Upper lobe of left lung (tissue), 6 donors: ENCODE measurements around the gene PSMD11. TPM values are rescaled to one million over a fixed set of nuclear protein-coding genes. Genes with fewer than 3 reads are reported as not detected.

ENCODE experiments used
- ATAC-seq, 2 donors: fragments of 200-7000 bp; cut with Tn5 transposase; one replicate each; pipeline ENCODE4 v1.9.1; 2022; ENCODE audit warnings: mild to moderate bottlenecking in 2 of 2, moderate library complexity in 2 of 2; ENCODE audit not compliant: low FRiP score in 2 of 2
- DNase-seq, 2 donors: peaks; one replicate each; pipeline ENCODE4 v3.0.0-alpha.2; 2019 to 2020
- H3K27ac ChIP-seq, 4 donors: fragments of 200-600 bp; sonication (generic); one replicate each; pipeline ENCODE4 v1.5.1; 2016 to 2019
- H3K27me3 ChIP-seq, 4 donors: fragments of 200-600 bp; sonication (generic); one replicate each; pipeline ENCODE4 v1.5.1; 2017 to 2019
- H3K36me3 ChIP-seq, 4 donors: fragments of 200-600 bp; sonication (generic); one replicate each; pipeline ENCODE4 v1.5.1; 2016 to 2019
- H3K4me1 ChIP-seq, 4 donors: fragments of 200-600 bp; sonication (generic); one replicate each; pipeline ENCODE4 v1.5.1; 2018 to 2019
- H3K4me3 ChIP-seq, 4 donors: fragments of 200-600 bp; sonication (generic); one replicate each; pipeline ENCODE4 v1.5.1; 2017 to 2019; ENCODE audit warnings: mild to moderate bottlenecking in 2 of 4, moderate library complexity in 1 of 4
- H3K9me3 ChIP-seq, 4 donors: fragments of 200-600 bp; sonication (generic); one replicate each; pipeline ENCODE4 v1.5.1; 2018 to 2019
- CTCF ChIP-seq, 6 experiments: fragments of 450-650 bp in 4 of 6; fragments of 200-600 bp in 2 of 6; sonication (generic) in 2 of 6; IDR thresholded peaks; one replicate each; pipeline ENCODE4 v1.5.1; 2016 to 2019; ENCODE audit warnings: antibody characterized with exemption in 6 of 6
- EP300 ChIP-seq, 4 donors: sonication (generic); formaldehyde crosslinking; IDR thresholded peaks; one replicate each; pipeline ENCODE4 v1.5.1; 2017; ENCODE audit warnings: antibody characterized with exemption in 4 of 4, control low read depth in 2 of 4
- POLR2A ChIP-seq, 4 donors: fragments of 450-650 bp; IDR thresholded peaks; one replicate each; pipeline ENCODE4 v1.5.1; 2016 to 2017; ENCODE audit warnings: antibody characterized with exemption in 4 of 4, mild to moderate bottlenecking in 2 of 4
- POLR2AphosphoS5 ChIP-seq, 2 donors: sonication (generic); formaldehyde crosslinking; IDR thresholded peaks; one replicate each; pipeline ENCODE4 v1.5.1; 2017; ENCODE audit warnings: antibody characterized with exemption in 2 of 2
- WGBS, 2 donors: methylation state at CpG; one replicate each; pipeline ENCODE4 v1.1.5; 2017 to 2018; 5-methylcytosine and 5-hydroxymethylcytosine counted together
- total RNA-seq, 6 donors: library from RNA; depleted of rRNA in 4 of 6; stranded (reverse); fragments of >200 nt in 4 of 6; gene quantifications; one replicate each; pipeline versions ENCODE4 v1.1.0 to v1.2.1, GENCODE V29; 2016 to 2021
- donor health status: DM: no; HTN: no; CAD: no; lungs with moderate emphysema.
- donor health status: DM: no; HTN: yes; CAD: no; lungs with severe emphysema.

Gene PSMD11
- total RNA-seq, 6 donors from 2014 or later, result 42.4 to 71.4 (median 62.8) TPM

- Histone ChIP-seq H3K4me1 (peaks cover 0 to 4% (median 0%) of the 10 kb centered on the region in 4 donors), H3K9me3 (no peaks in the 10 kb centered on the region), H3K4me3 (no peak overlapping the region), H3K27ac (no peak overlapping the region), H3K36me3 (peaks cover 33 to 85% (median 79%) of the 10 kb centered on the region in 4 donors), H3K27me3 (no peaks in the 10 kb centered on the region)
- ATAC-seq (no peak), DNase-seq (no peak)
- WGBS, 2 donors, result 95 to 100% methylated on average over 5 of the region's 5 CpGs
- no peak for TF ChIP-seq EP300 (IDR thresholded peaks at IDR 0.05)
- TF ChIP-seq CTCF (IDR thresholded peaks at IDR 0.05), result no peak
- no peak for TF ChIP-seq POLR2A (IDR thresholded peaks at IDR 0.05)
- TF ChIP-seq POLR2AphosphoS5 (IDR thresholded peaks at IDR 0.05), result no peak
Measured at GRCh38 chr17:32479074-32479617, 34.8 kb downstream of the PSMD11 start.

GRCh38 chr17:32481193-32481592 is 36.9 kb downstream of the PSMD11 start:
- H3K27ac ChIP-seq, result no peak overlapping the region
- H3K27me3 ChIP-seq, result no peaks in the 10 kb centered on the region
- peaks cover 27 to 64% (median 58%) of the 10 kb centered on the region in 4 donors for H3K36me3 ChIP-seq
- no peak overlapping the region for H3K4me3 ChIP-seq
- TF ChIP-seq POLR2A (IDR thresholded peaks at IDR 0.05) (no peak), CTCF (IDR thresholded peaks at IDR 0.05) (no peak), POLR2AphosphoS5 (IDR thresholded peaks at IDR 0.05) (no peak), EP300 (IDR thresholded peaks at IDR 0.05) (no peak)
- no peaks in the 10 kb centered on the region for H3K9me3 ChIP-seq
- peaks cover 5 to 10% (median 8%) of the 10 kb centered on the region in 4 donors for H3K4me1 ChIP-seq
- WGBS, 2 donors, result 89 to 91% methylated on average over 8 of the region's 8 CpGs
- peak in 1 of 2 donors; percentile 53 for DNase-seq
- no peak for ATAC-seq

GRCh38 chr17:32482568-32483320 is 38.4 kb downstream of the PSMD11 start:
- ATAC-seq, result no peak
- peaks cover 10 to 18% (median 14%) of the 10 kb centered on the region in 4 donors for H3K4me1 ChIP-seq
- TF ChIP-seq POLR2A (IDR thresholded peaks at IDR 0.05) (no peak), EP300 (IDR thresholded peaks at IDR 0.05) (no peak), CTCF (IDR thresholded peaks at IDR 0.05) (no peak), POLR2AphosphoS5 (IDR thresholded peaks at IDR 0.05) (no peak)
- peak overlapping the region in 2 of 4 donors; percentile 0 to 57 for H3K27ac ChIP-seq
- H3K27me3 ChIP-seq, result no peaks in the 10 kb centered on the region
- DNase-seq, result no peak
- no peaks in the 10 kb centered on the region for H3K9me3 ChIP-seq
- H3K4me3 ChIP-seq, result no peak overlapping the region
- peaks cover 14 to 49% (median 43%) of the 10 kb centered on the region in 4 donors for H3K36me3 ChIP-seq
- WGBS, 2 donors, result 74 to 76% methylated on average over 11 of the region's 11 CpGs

- WGBS, 2 donors, result 48 to 58% methylated on average over 2 to 7 of the region's 7 CpGs
- Histone ChIP-seq H3K9me3 (no peaks in the 10 kb centered on the region), H3K27ac (peak overlapping the region in 3 of 4 donors; percentile 0 to 57 (median 35)), H3K27me3 (no peaks in the 10 kb centered on the region), H3K36me3 (peaks cover 10 to 41% (median 36%) of the 10 kb centered on the region in 4 donors), H3K4me1 (peaks cover 14 to 24% (median 18%) of the 10 kb centered on the region in 4 donors), H3K4me3 (no peak overlapping the region)
- peak in 1 of 2 donors; percentile 65 for DNase-seq
- ATAC-seq, result peak; percentile 61 to 62
- TF ChIP-seq CTCF (IDR thresholded peaks at IDR 0.05) (peak in 5 of 6 experiments; percentile 20 to 52 (median 45)), POLR2A (IDR thresholded peaks at IDR 0.05) (no peak)
Measured at GRCh38 chr17:32483451-32484019, 39.2 kb downstream of the PSMD11 start.
